Stimulated activated CD8-positive, alpha-beta memory T cell treated with anti-CD3 and anti-CD28 coated beads, Interleukin-12 subunit alpha, Interleukin-12 subunit beta, amount 100 ng/mL, for 24 hours (primary cell): ENCODE measurements around the gene ITLN1.
"Not testable (repeated sequence)": the region's sequence is repeated elsewhere in the genome, so short reads cannot be mapped to it uniquely, and the experiment has no call there.

Source experiments
- DNase-seq: peaks from one replicate; pipeline ENCODE4 v3.0.0-alpha.2; 2020; ENCODE audit errors: extremely low read depth

ITLN1 gene

GRCh38 chr1:160885042-160885441, at the start of gene ITLN1:
ITLN1 (minus strand) TSS chr1:160885180; CDS start chr1:160884877, 303 bp downstream.
- DNase-seq, result no peak

- not testable (repeated sequence) for DNase-seq
Measured at GRCh38 chr1:160933305-160933704, 48.3 kb upstream of the ITLN1 start.

- DNase-seq, result no peak
Measured at GRCh38 chr1:160925652-160926244, 40.8 kb upstream of the ITLN1 start.

DNA sequence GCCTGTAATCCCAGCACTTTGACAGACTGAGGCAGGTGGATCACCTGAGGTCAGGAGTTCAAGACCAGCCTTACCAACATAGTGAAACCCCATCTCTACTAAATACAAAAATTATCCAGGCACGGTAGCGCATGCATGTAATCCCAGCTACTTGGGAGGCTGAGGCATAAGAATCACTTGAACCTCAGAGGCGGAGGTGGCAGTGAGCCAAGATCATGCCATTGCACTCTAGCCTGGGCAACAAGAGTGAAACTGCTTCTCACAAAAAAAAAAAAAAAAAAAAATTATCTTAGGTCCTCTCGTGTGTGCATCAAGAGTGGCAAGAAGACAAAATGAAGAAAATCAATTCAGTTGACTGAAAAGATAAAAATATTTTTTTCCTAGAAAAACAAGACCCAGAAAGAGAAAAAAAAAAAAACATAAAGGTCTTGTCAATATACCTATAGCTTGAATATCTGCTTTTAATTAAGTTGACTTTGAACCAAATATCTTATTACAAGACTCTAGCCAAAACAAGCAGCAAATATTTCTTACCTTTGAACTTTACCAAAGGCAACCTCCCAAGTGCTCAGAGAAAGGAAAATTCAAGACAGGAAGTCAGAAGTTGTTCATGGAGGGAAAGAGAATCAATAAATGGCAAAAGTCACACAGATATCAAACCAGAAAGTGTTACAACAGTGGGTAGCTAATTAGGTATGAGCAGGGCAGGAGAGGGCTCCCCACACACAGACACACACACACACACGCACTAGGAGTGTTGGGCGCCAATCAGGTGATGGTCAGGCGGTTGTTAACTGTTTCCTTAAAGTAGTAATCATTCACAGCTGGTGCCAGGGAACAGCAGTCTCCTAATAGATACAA, 40.0 kb upstream of the ITLN1 start:
- no peak for DNase-seq

DNA sequence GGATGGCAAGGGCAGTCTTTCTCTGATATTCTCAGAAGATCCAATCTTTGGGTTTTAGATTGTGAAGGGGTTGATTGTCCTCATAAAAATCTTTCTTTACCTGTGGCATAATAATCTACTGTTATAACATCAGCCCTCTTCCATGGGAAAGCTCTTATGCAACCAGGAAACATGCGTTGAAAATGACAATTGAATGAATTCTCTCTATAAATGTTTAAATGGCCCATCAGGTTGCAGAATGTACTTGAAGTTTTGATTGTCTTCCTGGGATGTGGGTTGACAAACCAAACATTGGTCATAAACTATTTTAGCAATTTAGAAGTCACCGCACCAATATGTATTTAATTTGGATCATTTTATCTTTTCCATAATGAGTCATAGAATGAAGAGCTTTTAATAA, 31.7 kb upstream of the ITLN1 start:
- no peak for DNase-seq

DNA sequence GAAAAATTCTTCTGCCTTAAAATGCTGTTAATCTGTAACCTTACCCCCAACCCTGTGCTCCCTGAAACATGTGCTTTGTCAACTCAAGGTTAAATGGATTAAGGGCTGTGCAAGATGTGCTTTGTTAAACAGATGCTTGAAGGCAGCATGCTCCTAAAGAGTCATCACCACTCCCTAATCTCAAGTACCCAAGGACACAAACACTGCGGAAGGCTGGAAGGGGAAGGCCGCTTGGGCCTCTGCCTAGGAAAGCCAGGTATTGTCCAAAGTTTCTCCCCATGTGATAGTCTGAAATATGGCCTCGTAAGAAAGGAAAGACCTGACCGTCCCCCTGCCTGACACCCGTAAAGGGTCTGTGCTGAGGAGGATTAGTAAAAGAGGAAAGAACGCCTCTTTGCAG, 28.2 kb upstream of the ITLN1 start:
- not testable (repeated sequence) for DNase-seq

DNA sequence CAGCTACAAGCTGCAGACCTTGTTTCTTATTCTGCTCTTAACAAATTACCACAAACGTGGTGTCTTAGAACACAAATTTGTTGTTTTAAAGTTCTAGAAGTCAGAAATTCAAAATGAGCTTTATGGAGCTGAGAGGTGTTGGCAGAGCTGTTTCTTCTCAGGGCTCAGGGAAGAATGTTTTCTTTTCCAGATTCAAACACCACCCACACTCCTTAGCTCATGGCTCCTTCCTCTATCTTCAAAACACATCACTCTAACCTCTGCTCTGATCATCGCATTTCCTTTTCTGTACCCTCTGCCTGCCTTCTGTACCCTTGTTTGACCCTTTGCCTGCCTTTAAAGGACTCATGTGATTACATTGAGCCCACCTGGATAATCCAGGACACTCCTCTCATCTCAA, 26.9 kb upstream of the ITLN1 start:
- DNase-seq, result no peak

GRCh38 chr1:160911441-160911840, 26.5 kb upstream of the ITLN1 start:
- no peak for DNase-seq

- no peak for DNase-seq
Measured at GRCh38 chr1:160910170-160910750, 25.3 kb upstream of the ITLN1 start.

- DNase-seq, result no peak
Measured at GRCh38 chr1:160907976-160908375, 23.0 kb upstream of the ITLN1 start.

GRCh38 chr1:160905617-160905989, 20.6 kb upstream of the ITLN1 start:
- no peak for DNase-seq

DNA sequence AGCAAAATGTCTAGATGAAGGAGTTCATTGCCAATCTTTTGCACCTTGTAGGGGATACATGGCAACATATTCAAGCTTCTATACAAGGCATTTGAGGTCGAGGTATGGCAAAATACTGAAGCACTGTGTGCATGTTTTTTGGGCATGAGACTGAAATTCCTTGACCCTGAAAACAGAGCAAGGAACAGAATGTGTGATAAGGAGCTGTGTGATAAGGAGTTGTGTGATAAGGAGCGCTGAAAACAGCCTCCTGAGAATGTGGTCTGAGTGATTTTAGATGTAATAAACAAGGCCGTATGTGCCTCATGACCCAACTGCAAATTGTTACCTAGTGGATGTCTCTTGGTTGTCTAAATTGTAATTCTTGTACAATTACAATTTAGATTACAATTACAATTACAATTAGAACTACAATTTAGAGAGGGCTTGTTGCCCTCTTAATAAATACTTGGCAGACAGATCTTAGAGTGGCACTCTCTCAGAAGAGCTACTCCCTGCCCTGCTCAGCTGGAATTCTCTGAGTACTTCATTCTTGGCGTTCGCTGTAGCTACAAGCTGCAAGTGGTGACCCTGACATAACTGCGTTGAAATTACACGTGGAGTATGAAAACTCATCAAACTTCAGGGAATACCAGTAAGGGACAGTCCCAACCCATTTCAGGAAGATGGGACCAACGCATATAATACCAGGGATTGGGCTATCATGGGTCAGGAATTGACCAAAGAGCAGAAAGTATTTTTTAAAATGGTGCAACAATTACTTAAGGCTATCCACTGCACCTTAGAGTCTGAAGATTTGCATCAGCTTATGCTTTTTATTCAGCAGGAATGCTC, 20.0 kb upstream of the ITLN1 start:
- DNase-seq, result no peak

- not testable (repeated sequence) for DNase-seq
Measured at GRCh38 chr1:160902251-160902650, 17.3 kb upstream of the ITLN1 start.

- DNase-seq, result no peak
Measured at GRCh38 chr1:160901768-160902167, 16.8 kb upstream of the ITLN1 start.

GRCh38 chr1:160900683-160901082, 15.7 kb upstream of the ITLN1 start:
- DNase-seq, result not testable (repeated sequence)

- not testable (repeated sequence) for DNase-seq
Measured at GRCh38 chr1:160894368-160895135, 9.6 kb upstream of the ITLN1 start.

DNA sequence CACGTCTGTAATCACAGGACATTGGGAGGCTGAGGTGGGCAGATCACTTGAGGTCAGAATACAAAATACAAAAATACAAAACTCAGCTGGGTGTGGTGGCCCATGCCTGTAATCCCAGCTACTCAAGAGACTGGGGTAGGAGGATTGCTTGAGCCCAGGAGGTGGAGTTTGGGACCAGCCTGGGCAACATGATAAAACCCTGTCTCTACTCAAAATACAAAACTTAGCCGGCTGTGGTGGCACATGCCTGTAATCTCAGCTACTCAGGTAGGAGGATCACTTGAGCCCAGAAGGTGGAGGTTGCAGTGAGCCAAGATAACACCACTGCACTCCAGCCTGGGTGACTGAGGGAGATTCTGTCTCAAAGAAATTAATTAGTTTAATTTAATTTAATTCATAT, 6.5 kb upstream of the ITLN1 start:
- DNase-seq, result no peak

- no peak for DNase-seq
Measured at GRCh38 chr1:160888926-160889325, 3.9 kb upstream of the ITLN1 start.

DNA sequence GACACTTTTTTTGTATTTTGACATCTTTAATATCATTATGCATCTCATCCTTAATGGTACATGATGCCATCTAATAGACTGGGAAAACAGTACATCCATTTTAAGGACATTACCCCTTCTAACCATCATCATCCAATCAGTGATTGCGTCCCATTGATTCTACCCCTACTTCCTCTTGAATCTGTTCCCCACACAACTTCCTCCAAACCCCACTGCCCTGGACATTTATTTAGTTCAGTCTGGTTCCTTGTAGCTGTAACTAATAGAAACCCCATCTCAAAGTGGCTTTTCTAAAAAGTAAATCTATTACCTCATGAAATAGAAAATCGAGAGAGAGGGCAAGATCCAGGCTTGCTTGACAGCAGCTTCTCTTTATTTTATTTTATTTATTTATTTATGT, 2.1 kb upstream of the ITLN1 start:
- DNase-seq, result no peak

DNA sequence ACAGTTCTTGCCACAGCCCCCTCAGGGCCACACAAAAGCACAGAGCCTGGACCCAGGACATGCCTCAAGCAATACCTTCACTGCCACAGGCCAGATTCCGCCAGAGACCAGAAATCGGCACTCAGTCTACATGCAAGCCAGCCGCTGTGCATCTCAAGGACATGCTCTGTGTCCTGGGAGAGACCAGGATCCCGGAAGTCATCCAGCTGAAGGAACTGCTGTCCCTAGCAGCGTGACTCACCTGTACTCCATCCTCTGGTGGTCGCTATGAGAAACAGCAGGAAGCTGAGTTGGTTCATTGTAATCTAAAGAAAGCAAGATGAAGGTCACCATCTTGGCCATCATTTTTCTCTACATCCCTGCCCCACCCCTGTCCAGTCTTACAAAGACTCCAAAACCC, 401 bp downstream of the ITLN1 start:
- DNase-seq, result no peak
